ENCODE measurements around the gene KLHDC2.
"Not testable (repeated sequence)": the region's sequence is repeated elsewhere in the genome, so short reads cannot be mapped to it uniquely, and the experiment has no call there.

Gene KLHDC2

GRCh38 chr14:49786315-49786714 is 18.4 kb downstream of the KLHDC2 start:
- no peak for TF ChIP-seq CTCF (IDR thresholded peaks at IDR 0.05; ENCODE audit: low read depth, low read length, missing control alignments)
- no peak for DNase-seq (ENCODE audit: low read depth)
- no peak overlapping the region for H3K4me3 ChIP-seq (ENCODE audit: low read depth, low read length)

- no peak for TF ChIP-seq CTCF (IDR thresholded peaks at IDR 0.05; ENCODE audit: low read depth, low read length, missing control alignments)
- no peak overlapping the region for H3K4me3 ChIP-seq (ENCODE audit: low read depth, low read length)
- no peak for DNase-seq (ENCODE audit: low read depth)
Observed at GRCh38 chr14:49792618-49793017, 24.7 kb downstream of the KLHDC2 start.

- DNase-seq (ENCODE audit: low read depth) = no peak
- no peak for TF ChIP-seq CTCF (IDR thresholded peaks at IDR 0.05; ENCODE audit: low read depth, low read length, missing control alignments)
- H3K4me3 ChIP-seq (ENCODE audit: low read depth, low read length) = no peak overlapping the region
Observed at GRCh38 chr14:49796025-49796424, 28.1 kb downstream of the KLHDC2 start.

- TF ChIP-seq CTCF (IDR thresholded peaks at IDR 0.05; ENCODE audit: low read depth, low read length, missing control alignments) = no peak
- no peak overlapping the region for H3K4me3 ChIP-seq (ENCODE audit: low read depth, low read length)
- DNase-seq (ENCODE audit: low read depth) = no peak
Observed at GRCh38 chr14:49808780-49809179, 40.8 kb downstream of the KLHDC2 start.

GRCh38 chr14:49816118-49816517 is 48.2 kb downstream of the KLHDC2 start:
- DNase-seq (ENCODE audit: low read depth); H3K4me3 ChIP-seq (ENCODE audit: low read depth, low read length): not testable (repeated sequence)

- no peak for DNase-seq (ENCODE audit: low read depth)
- TF ChIP-seq CTCF (IDR thresholded peaks at IDR 0.05; ENCODE audit: low read depth, low read length, missing control alignments) = no peak
Observed at GRCh38 chr14:49816844-49817243, 48.9 kb downstream of the KLHDC2 start.

GRCh38 chr14:49820176-49820575 is 52.2 kb downstream of the KLHDC2 start:
- no peak for TF ChIP-seq CTCF (IDR thresholded peaks at IDR 0.05; ENCODE audit: low read depth, low read length, missing control alignments)
- DNase-seq (ENCODE audit: low read depth) = no peak
- H3K4me3 ChIP-seq (ENCODE audit: low read depth, low read length) = no peak overlapping the region

More at GRCh38 chr14:49816844-49817243, 48.9 kb downstream of the KLHDC2 start:
- no peak overlapping the region for H3K4me3 ChIP-seq (ENCODE audit: low read depth, low read length)

- DNase-seq (ENCODE audit: low read depth) = no peak
- no peak for TF ChIP-seq CTCF (IDR thresholded peaks at IDR 0.05; ENCODE audit: low read depth, low read length, missing control alignments)
- H3K4me3 ChIP-seq (ENCODE audit: low read depth, low read length) = no peak overlapping the region
Observed at GRCh38 chr14:49828640-49829039, 60.7 kb downstream of the KLHDC2 start.

All from GM12864 (cell line).